Astrocyte of the cerebellum (primary cell): ENCODE data around the gene NUCB1.
"Not testable (repeated sequence)": the region's sequence is repeated elsewhere in the genome, so short reads cannot be mapped to it uniquely, and the experiment has no call there.

Source experiments
- DNase-seq: peaks from one replicate; pipeline ENCODE4 v3.0.0-alpha.2; 2011; ENCODE audit warnings: low read depth
- H3K4me3 ChIP-seq: 2 replicates; pipeline ENCODE4 v1.5.1; 2011; ENCODE audit warnings: mild to moderate bottlenecking, low read depth, low read length, moderate library complexity
- CTCF ChIP-seq: IDR thresholded peaks from 2 replicates; pipeline ENCODE4 v1.5.1; 2012; ENCODE audit warnings: low read length, low read depth, moderate library complexity, mild to moderate bottlenecking; ENCODE audit errors: missing control alignments
- in situ Hi-C: cut with HindIII; loops from 2 replicates; pipeline ENCODE4 v1.10.0; 2017; ENCODE audit warnings: low sequenced_read_pairs

Gene NUCB1

GRCh38 chr19:48868114-48868886, 31.8 kb upstream of the NUCB1 start, which contains the start of gene PLEKHA4:
PLEKHA4 (minus strand) TSS chr19:48868617; CDS start chr19:48867620, 997 bp downstream.
- TF ChIP-seq CTCF, result no peak
- in situ Hi-C loops, result no loop called here
- DNase-seq, result no peak
- peak within 1 kb of the TSS; percentile 44 for H3K4me3 ChIP-seq

- H3K4me3 ChIP-seq, result no peak overlapping the region
- no peak for DNase-seq
- no peak for TF ChIP-seq CTCF
- in situ Hi-C loops, result no loop called here
Observed at GRCh38 chr19:48870048-48870447, 30.1 kb upstream of the NUCB1 start.

GRCh38 chr19:48871471-48872181, 28.5 kb upstream of the NUCB1 start:
- DNase-seq, in situ Hi-C loops: not testable (repeated sequence)
- peak overlapping the region; percentile 93 for H3K4me3 ChIP-seq

GRCh38 chr19:48872182-48872883, 27.8 kb upstream of the NUCB1 start, which contains the start of gene PPP1R15A:
PPP1R15A (plus strand) TSS chr19:48872421; CDS start chr19:48873234, 813 bp downstream.
- in situ Hi-C loops, result no loop called here
- DNase-seq, result peak; percentile 90
- TF ChIP-seq CTCF, result no peak
- H3K4me3 ChIP-seq, result peak within 1 kb of the TSS; percentile 93

GRCh38 chr19:48872884-48873475, 27.1 kb upstream of the NUCB1 start:
- in situ Hi-C loops, result no loop called here
- DNase-seq, result peak; percentile 90
- peak overlapping the region; percentile 93 for H3K4me3 ChIP-seq
- no peak for TF ChIP-seq CTCF

- in situ Hi-C loops, result no loop called here
- DNase-seq, result no peak
- H3K4me3 ChIP-seq, result peak overlapping the region; percentile 93
- no peak for TF ChIP-seq CTCF
Observed at GRCh38 chr19:48873476-48874302, 26.4 kb upstream of the NUCB1 start.
